Measurements from ENCODE around the gene USH1G. TPM values are rescaled to one million over a fixed set of nuclear protein-coding genes. Genes with fewer than 3 reads are reported as not detected.
"Not testable (repeated sequence)": the region's sequence is repeated elsewhere in the genome, so short reads cannot be mapped to it uniquely, and the experiment has no call there.

USH1G gene
- under 1 TPM; 0.21 to 0.47 TPM for total RNA-seq
- long read RNA-seq, partial matches to known transcripts: 0 of 1 reads
- long read RNA-seq, other reads (novel, unspliced or antisense): 1 of 1 reads

GRCh38 chr17:74922694-74923537 is at the start of gene USH1G:
TSS of gene USH1G (minus strand) at chr17:74923255. CDS start at chr17:74923073, 182 bp downstream.
- ATAC-seq (peak; percentile 4 to 19), DNase-seq (no peak)
- intact Hi-C loops (cut with DNase I): loop anchor here in 1 of 2 donors (1.0 kb wide), 1 partner anchor 35 kb away; no protein-coding TSS in a partner anchor

- intact Hi-C loops (cut with DNase I): no loop called here
- ATAC-seq (peak; percentile 88 to 92), DNase-seq (peak; percentile 74)
Observed at GRCh38 chr17:74972107-74972972, 49.3 kb upstream of the USH1G start, which contains the start of gene HID1. TSS of gene HID1 (minus strand) at chr17:74972759. CDS start at chr17:74972656, 103 bp downstream.

GRCh38 chr17:74971842-74972106 is 48.7 kb upstream of the USH1G start:
- intact Hi-C loops (cut with DNase I): no loop called here
- ATAC-seq (no peak), DNase-seq (no peak)

- intact Hi-C loops (cut with DNase I): no loop called here
- no peak for ATAC-seq
- DNase-seq: no peak
Observed at GRCh38 chr17:74971069-74971841, 48.2 kb upstream of the USH1G start.

- DNase-seq (no peak), ATAC-seq (peak in 1 of 2 donors; percentile 32)
Observed at GRCh38 chr17:74970395-74970794, 47.3 kb upstream of the USH1G start.

GRCh38 chr17:74969501-74969900 is 46.4 kb upstream of the USH1G start:
- intact Hi-C loops (cut with DNase I): loop anchor here in 1 of 2 donors (10.0 kb wide), 2 partner anchors 45 to 235 kb away; partner anchors contain the start of genes MRPL58 and NUP85

More at GRCh38 chr17:74970395-74970794, 47.3 kb upstream of the USH1G start:
- intact Hi-C loops (cut with DNase I): no loop called here

GRCh38 chr17:74968361-74968780 is 45.3 kb upstream of the USH1G start:
- DNase-seq (no peak), ATAC-seq (no peak)
- intact Hi-C loops (cut with DNase I): loop anchor here in 1 of 2 donors (10.0 kb wide), 2 partner anchors 46 to 236 kb away; partner anchors contain the start of genes MRPL58 and NUP85

More at GRCh38 chr17:74969501-74969900, 46.4 kb upstream of the USH1G start:
- not testable (repeated sequence) for ATAC-seq, DNase-seq

- ATAC-seq (no peak), DNase-seq (no peak)
- intact Hi-C loops (cut with DNase I): loop anchor here (5.0 to 10.0 kb wide), 4 partner anchors 47 to 240 kb away; partner anchors contain the start of genes MRPL58 (in 2 of the 2) and NUP85 (in 1 of the 2)
Observed at GRCh38 chr17:74964988-74965622, 42.0 kb upstream of the USH1G start.

GRCh38 chr17:74964246-74964761 is 41.2 kb upstream of the USH1G start:
- intact Hi-C loops (cut with DNase I): loop anchor here (5.0 to 10.0 kb wide), 4 partner anchors 48 to 240 kb away; partner anchors contain the start of genes MRPL58 (in 2 of the 2) and NUP85 (in 1 of the 2)
- DNase-seq (no peak), ATAC-seq (no peak)

- ATAC-seq (no peak), DNase-seq (no peak)
- intact Hi-C loops (cut with DNase I): loop anchor here (5.0 to 10.0 kb wide), 4 partner anchors 49 to 241 kb away; partner anchors contain the start of genes MRPL58 (in 2 of the 2) and NUP85 (in 1 of the 2)
Observed at GRCh38 chr17:74963656-74964055, 40.6 kb upstream of the USH1G start.

GRCh38 chr17:74962622-74963394 is 39.8 kb upstream of the USH1G start:
- no peak for ATAC-seq
- intact Hi-C loops (cut with DNase I): loop anchor here (5.0 to 10.0 kb wide), 4 partner anchors 49 to 242 kb away; partner anchors contain the start of genes MRPL58 (in 2 of the 2) and NUP85 (in 1 of the 2)

GRCh38 chr17:74961657-74962350 is 38.7 kb upstream of the USH1G start:
- ATAC-seq: peak; percentile 86 to 91
- intact Hi-C loops (cut with DNase I): loop anchor here (5.0 to 10.0 kb wide), 4 partner anchors 50 to 243 kb away; partner anchors contain the start of genes MRPL58 (in 2 of the 2) and NUP85 (in 1 of the 2)
- DNase-seq: peak; percentile 91

More at GRCh38 chr17:74962622-74963394, 39.8 kb upstream of the USH1G start:
- DNase-seq: no peak

- intact Hi-C loops (cut with DNase I): loop anchor here (5.0 to 10.0 kb wide), 4 partner anchors 52 to 244 kb away; partner anchors contain the start of genes MRPL58 (in 2 of the 2) and NUP85 (in 1 of the 2)
- DNase-seq (no peak), ATAC-seq (no peak)
Observed at GRCh38 chr17:74960570-74961342, 37.7 kb upstream of the USH1G start.

GRCh38 chr17:74959826-74960515 is 36.9 kb upstream of the USH1G start:
- DNase-seq (no peak), ATAC-seq (no peak)
- intact Hi-C loops (cut with DNase I): loop anchor here (5.0 to 10.0 kb wide), 5 partner anchors 52 to 245 kb away; partner anchors contain the start of genes MRPL58 (in 2 of the 2) and NUP85 (in 1 of the 2)

Data from left cardiac atrium (tissue), 4 donors.